SU-DHL-6 (cell line): ENCODE measurements around the gene PIN1.

Experiments used
- EZH2phosphoT487 ChIP-seq: fragments of 200-600 bp; sonication (generic), shearing (Covaris generic); conservative IDR thresholded peaks from 2 replicates; pipeline ENCODE4 v1.6.1; 2018; ENCODE audit warnings: mild to moderate bottlenecking, antibody characterized with exemption, low read length, moderate library complexity, mixed read lengths
- TF ChIP-seq, protein P1 (sequence below): fragments of 200-600 bp; sonication (generic); IDR thresholded peaks from one replicate; pipeline ENCODE4 v1.5.1; 2017; ENCODE audit warnings: antibody characterized with exemption, mild to moderate bottlenecking, low read length, moderate library complexity; ENCODE audit not compliant: insufficient read depth, poor library complexity, severe bottlenecking

GRCh38 chr19:9819596-9819909 lies 15.6 kb upstream of the PIN1 start:
- TF ChIP-seq, protein P1, sequence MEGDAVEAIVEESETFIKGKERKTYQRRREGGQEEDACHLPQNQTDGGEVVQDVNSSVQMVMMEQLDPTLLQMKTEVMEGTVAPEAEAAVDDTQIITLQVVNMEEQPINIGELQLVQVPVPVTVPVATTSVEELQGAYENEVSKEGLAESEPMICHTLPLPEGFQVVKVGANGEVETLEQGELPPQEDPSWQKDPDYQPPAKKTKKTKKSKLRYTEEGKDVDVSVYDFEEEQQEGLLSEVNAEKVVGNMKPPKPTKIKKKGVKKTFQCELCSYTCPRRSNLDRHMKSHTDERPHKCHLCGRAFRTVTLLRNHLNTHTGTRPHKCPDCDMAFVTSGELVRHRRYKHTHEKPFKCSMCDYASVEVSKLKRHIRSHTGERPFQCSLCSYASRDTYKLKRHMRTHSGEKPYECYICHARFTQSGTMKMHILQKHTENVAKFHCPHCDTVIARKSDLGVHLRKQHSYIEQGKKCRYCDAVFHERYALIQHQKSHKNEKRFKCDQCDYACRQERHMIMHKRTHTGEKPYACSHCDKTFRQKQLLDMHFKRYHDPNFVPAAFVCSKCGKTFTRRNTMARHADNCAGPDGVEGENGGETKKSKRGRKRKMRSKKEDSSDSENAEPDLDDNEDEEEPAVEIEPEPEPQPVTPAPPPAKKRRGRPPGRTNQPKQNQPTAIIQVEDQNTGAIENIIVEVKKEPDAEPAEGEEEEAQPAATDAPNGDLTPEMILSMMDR, result no peak
- no peak for TF ChIP-seq EZH2phosphoT487
